ENCODE data around the gene IFT80. TPM values are rescaled to one million over a fixed set of nuclear protein-coding genes. Genes with fewer than 3 reads are reported as not detected.

IFT80 gene
- total and polyA plus RNA-seq, 9 of the 15 experiments (the other 6 are each of a cell fraction or from before 2014, with no cell fraction given): 6.7 to 21.1 (median 16.4) TPM

GRCh38 chr3:160393346-160394008 is 5.5 kb downstream of the IFT80 start (continued):
- TF ChIP-seq ZBTB40 (IDR thresholded peaks at IDR 0.05) (no peak), ZBTB40 (CRISPR knock-in tag; IDR thresholded peaks at IDR 0.05) (no peak), RCOR1 (IDR thresholded peaks at IDR 0.05; ENCODE audit: borderline replicate concordance in 1 of 2, low read depth in 2 of 2, low read length in 2 of 2) (peak in 1 of 2 experiments; percentile 51; a peak in 2 of 4 replicates), ZBTB9 (CRISPR knock-in tag; IDR thresholded peaks at IDR 0.05) (no peak), CBFA2T2 (conservative IDR thresholded peaks at IDR 0.05) (peak; percentile 79), STAT5A (IDR thresholded peaks at IDR 0.05; ENCODE audit: borderline replicate concordance, low read length) (peak; percentile 32; the same call in 1 of the 2 replicates), ZNF449 (CRISPR knock-in tag; IDR thresholded peaks at IDR 0.05) (no peak), PHF21A (IDR thresholded peaks at IDR 0.05; ENCODE audit: borderline replicate concordance, low read depth) (no peak), JUNB (CRISPR knock-in tag; conservative IDR thresholded peaks at IDR 0.05) (no peak), NFRKB (IDR thresholded peaks at IDR 0.05; ENCODE audit: low read depth) (no peak), SMARCC2 (IDR thresholded peaks at IDR 0.05; ENCODE audit: low read depth) (peak; percentile 70; the same call in 1 of the 2 replicates), NUFIP1 (IDR thresholded peaks at IDR 0.05; ENCODE audit: partially characterized antibody) (no peak), SMARCE1 (IDR thresholded peaks at IDR 0.05) (peak; percentile 59; the same call in 1 of the 2 replicates), DPF2 (IDR thresholded peaks at IDR 0.05) (peak; percentile 90), TEAD4 (IDR thresholded peaks at IDR 0.05; ENCODE audit: low read length) (peak; percentile 86), TEAD4 (CRISPR knock-in tag; IDR thresholded peaks at IDR 0.05; ENCODE audit: borderline replicate concordance) (no peak)

All from K562 (cell line).